HG02763 (cell line): ENCODE results near the gene CIT.
A peak's percentile ranks its signal among the peaks of the same experiment; 100 is the strongest.
"Not testable (repeated sequence)": the region's sequence is repeated elsewhere in the genome, so short reads cannot be mapped to it uniquely, and the experiment has no call there.

Experiments used
- ATAC-seq: cut with Tn5 transposase; IDR thresholded peaks from one replicate; pipeline ENCODE4 v1.9.1; 2021; ENCODE audit warnings: mild to moderate bottlenecking, moderate library complexity; ENCODE audit not compliant: unreplicated experiment

CIT gene, protein sequence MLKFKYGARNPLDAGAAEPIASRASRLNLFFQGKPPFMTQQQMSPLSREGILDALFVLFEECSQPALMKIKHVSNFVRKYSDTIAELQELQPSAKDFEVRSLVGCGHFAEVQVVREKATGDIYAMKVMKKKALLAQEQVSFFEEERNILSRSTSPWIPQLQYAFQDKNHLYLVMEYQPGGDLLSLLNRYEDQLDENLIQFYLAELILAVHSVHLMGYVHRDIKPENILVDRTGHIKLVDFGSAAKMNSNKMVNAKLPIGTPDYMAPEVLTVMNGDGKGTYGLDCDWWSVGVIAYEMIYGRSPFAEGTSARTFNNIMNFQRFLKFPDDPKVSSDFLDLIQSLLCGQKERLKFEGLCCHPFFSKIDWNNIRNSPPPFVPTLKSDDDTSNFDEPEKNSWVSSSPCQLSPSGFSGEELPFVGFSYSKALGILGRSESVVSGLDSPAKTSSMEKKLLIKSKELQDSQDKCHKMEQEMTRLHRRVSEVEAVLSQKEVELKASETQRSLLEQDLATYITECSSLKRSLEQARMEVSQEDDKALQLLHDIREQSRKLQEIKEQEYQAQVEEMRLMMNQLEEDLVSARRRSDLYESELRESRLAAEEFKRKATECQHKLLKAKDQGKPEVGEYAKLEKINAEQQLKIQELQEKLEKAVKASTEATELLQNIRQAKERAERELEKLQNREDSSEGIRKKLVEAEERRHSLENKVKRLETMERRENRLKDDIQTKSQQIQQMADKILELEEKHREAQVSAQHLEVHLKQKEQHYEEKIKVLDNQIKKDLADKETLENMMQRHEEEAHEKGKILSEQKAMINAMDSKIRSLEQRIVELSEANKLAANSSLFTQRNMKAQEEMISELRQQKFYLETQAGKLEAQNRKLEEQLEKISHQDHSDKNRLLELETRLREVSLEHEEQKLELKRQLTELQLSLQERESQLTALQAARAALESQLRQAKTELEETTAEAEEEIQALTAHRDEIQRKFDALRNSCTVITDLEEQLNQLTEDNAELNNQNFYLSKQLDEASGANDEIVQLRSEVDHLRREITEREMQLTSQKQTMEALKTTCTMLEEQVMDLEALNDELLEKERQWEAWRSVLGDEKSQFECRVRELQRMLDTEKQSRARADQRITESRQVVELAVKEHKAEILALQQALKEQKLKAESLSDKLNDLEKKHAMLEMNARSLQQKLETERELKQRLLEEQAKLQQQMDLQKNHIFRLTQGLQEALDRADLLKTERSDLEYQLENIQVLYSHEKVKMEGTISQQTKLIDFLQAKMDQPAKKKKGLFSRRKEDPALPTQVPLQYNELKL (N-terminal part only)

GRCh38 chr12:119876761-119877638 is at the start of gene CIT:
CIT (minus strand) TSS chr12:119877320; CDS start chr12:119876168, 1,152 bp downstream.
- ATAC-seq, result peak; percentile 99

DNA sequence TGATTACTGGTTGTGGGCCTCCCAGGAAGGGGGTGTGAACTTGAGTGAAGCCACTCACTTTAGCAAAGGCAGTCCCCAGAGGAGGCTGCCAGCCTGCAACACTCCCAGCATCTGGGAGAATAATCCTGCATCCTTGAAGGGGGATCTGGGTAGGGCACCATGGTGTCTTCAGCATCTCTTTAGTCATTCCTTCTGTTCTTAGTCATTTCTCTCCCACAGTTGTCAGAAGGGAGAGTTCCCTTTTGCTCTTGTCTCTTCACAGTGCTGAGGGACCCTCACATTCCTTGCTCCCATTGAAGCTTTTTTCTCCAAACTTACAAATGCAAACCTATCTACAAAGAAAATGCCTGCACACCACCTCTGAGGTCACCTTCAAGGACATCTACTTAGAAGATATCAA is 48.1 kb upstream of the CIT start:
- ATAC-seq, result no peak

DNA sequence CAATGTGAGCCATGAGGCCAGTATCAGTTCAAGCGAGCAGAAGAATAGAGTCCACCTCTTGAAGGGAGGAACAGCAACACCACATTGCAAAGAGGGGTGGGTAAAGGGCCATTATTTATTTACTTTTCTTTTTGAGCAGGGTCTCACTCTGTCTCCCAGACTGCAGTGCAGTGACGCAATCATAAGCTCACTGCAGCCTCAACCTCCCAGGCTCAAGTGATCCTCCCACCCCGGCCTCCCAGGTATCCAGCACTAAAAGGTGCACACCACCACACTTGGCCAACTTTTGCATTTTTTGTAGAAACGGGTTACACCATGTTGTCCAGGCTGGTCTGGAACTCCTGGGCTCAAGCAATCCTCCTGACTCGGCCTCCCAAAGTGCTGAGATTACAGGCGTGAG is 42.9 kb upstream of the CIT start:
- ATAC-seq, result no peak

DNA sequence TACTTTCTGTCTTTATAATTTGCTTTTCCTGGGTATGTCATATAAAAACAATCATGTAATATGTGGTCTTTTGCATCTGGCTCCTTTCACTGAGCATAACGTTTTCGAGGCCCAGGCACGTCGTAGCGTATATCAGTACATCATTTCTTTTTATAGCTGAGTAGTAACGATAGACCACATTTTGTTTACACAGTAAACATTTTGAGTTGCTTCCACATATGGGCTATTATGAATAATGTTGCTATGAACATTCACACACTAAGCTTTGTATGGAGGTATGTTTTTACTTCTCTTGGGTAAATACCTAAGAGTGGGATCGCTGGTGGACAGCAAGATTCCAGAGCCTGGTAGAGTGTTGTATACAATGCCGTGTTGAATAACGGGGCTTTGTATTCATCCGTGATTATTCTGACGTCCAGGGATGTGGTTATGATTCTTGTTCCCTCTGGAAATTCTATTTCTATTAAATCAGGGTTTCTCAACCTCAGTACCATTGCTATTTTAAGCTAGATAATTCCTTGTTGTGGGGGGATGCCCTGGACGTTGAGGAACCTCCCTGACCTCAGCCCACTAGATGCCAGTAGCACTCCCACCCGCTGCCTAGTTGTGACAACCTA is 38.9 kb upstream of the CIT start:
- no peak for ATAC-seq

DNA sequence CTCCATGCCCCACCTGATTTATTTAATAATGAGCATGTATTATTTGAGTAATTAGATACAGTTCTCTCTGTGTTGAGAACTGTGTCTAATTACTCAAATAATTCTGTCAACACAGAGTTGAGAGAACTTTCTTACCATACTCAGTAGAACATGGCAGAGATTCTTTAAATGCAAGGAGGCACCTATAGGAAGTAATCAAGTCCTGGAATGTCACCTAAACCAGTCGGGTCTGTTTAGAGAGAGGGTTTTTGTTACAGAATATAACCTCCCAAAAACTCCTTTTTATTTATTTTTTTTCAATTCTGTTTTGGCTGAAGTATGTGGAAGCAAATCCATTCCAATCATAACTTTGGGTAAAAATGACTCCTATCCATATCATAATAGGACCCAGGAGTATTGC is 37.5 kb upstream of the CIT start:
- ATAC-seq, result no peak

GRCh38 chr12:119913536-119914330 is 36.6 kb upstream of the CIT start:
- ATAC-seq, result no peak

DNA sequence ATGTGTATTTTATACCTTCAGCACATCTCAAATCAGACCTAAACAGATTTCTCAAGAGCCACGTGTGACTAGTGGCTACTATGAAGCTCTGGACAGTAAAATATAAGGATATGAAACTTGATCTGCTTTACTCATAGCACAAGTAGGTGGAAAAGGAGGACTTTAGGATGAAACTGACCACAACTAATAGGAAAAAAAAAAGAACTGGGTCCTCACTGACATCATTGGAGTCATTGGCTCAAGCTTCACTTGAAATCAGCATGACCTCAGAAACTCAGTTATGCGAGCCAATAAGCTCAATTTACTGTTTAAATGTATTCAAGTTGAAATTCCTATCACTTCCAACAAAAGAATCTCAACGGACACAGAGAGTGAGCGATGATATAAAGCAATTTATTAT is 34.1 kb upstream of the CIT start:
- ATAC-seq, result no peak

- no peak for ATAC-seq
Measured at GRCh38 chr12:119910586-119910985, 33.5 kb upstream of the CIT start.

DNA sequence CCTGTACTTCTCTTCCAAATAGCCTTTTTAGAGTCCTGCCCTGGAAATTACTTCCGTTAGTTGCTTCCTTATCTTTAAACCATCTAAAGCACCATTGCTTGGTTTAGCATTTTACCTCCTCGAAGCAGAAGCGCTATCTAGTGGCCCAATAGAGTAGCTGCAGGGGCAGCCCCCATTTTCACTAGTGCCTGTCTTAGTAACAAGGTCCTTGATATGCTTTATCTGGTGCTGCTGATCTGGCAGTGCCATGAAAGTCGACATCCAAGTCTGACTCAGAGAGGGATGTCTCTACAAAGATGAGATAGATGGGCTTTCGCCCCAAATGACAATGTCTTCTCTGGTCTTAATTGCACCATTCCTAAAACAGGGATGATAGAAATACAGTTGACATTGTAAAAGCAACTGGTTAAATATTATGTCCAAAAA is 25.0 kb upstream of the CIT start:
- no peak for ATAC-seq

GRCh38 chr12:119901670-119902069 is 24.6 kb upstream of the CIT start:
- ATAC-seq, result no peak

DNA sequence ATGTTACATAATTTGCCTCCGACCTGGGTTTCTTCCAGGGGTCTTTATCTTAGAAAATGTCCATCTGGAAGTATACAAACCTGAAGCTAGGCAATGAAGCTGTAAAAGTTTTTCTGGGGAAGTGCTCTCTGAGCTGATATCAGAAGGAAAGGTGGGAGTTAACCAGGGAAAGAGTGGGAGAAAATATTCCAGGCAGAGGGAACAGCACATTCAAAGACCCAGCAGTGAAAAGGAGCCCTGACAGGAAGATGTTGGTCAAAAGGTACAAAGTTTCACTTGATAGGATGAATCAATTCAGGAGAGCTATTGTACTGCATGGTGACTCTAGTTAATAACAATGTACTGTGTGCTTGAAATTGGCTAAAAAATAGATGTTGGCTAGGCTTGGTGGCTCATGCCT is 17.8 kb upstream of the CIT start:
- ATAC-seq, result no peak

DNA sequence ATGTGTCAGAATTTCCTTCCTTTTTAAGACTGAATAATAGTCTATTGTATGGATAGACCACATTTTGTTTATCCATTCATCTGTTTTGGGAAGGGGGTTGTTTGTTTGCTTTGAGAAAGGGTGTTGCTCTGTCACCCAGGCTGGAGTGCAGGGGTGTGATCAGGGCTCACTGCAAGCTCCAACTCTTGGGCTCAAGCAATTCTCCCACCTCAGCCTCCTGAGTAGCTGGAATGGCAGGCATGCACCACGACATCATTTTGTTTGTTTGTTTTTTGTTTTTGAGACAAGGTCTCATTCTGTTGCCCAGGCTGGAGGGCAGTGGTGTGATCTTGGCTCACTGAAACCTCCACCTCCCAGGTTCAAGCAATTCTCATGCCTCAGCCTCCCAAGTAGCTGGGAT is 15.5 kb upstream of the CIT start:
- ATAC-seq, result not testable (repeated sequence)

GRCh38 chr12:119885549-119885948 is 8.4 kb upstream of the CIT start:
- no peak for ATAC-seq

DNA sequence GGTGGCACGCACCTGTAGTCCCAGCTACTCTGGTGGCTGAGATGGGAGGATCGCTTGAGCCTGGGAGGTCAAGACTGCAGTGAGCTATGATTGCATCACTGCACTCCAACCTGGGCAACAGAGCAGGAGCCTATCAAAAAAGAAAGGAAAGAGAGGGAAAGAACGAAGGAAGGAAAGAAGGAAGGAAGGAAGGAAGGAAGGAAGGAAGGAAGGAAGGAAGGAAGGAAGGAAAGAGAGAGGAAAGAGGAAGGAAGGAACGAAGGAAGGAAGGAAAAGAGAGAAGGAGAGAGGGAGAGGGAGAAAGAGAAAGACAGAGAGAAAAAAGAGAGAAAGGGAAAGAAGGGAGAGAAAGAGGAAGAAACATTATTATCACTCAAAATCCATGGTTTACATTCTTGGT is 6.7 kb upstream of the CIT start:
- not testable (repeated sequence) for ATAC-seq

- no peak for ATAC-seq
Measured at GRCh38 chr12:119883237-119883636, 6.1 kb upstream of the CIT start.

DNA sequence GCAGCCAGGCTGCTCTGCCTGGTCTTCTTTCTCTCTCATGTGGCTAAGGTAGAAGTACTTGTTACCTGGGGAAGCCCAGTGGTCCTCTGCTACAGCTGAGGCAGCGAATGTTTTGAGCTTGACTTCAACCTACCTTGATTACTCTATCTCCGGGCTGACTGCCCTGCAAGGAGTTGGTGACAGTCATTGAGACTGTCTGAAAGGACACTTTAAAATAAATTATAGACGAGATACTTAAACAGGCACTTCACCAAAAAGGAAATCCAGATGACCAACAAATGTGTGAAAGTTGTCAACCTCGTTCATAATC is 474 bp upstream of the CIT start:
- no peak for ATAC-seq

DNA sequence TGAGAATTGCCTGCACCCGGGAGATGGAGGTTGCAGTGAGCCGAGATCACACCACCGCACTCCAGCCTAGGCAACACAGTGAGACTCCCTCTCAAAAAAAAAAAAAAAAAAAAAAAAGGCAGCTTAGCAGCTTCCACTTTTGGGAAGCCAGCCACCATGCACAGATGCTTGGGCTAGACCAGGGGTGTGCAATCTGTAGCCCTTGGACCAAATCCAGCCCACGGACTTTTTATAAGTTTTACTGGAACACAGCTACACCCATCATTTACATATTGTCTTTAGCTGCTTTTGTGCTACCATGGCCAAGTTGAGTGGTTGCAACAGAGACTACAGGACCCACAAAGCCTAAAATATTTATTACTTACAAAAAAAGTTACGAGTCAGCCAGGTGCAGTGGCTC is 6.7 kb downstream of the CIT start:
- no peak for ATAC-seq

DNA sequence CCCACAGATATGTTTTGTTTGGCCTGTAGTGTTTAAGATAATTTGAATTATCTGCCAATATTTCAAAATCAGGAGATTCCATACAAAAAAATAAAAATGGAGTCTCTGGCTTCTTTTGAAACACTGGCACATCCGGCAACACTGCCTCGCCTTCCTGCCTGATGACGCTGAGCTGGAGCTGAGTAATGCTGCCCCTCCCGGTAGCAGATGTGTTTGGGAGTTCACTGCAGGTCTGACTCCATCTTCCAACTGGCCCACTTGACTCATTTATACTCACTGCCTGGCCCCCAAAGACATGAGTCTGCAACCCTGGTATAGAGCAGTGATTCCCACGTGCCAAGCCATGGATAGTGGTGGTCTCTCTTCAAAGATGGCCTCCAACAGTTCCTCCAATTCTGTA is 7.4 kb downstream of the CIT start:
- ATAC-seq, result no peak

- no peak for ATAC-seq
Measured at GRCh38 chr12:119868992-119869391, 8.1 kb downstream of the CIT start.
